ENCODE measurements around the gene NNMT. TPM values are rescaled to one million over a fixed set of nuclear protein-coding genes. Genes with fewer than 3 reads are reported as not detected.

Gene NNMT
- polyA plus RNA-seq, 1 of the 3 experiments (the other 2 are of a cell fraction), result 84.6 TPM

GRCh38 chr11:114265122-114265878 lies 30.9 kb upstream of the NNMT start:
- H2AFZ ChIP-seq (ENCODE audit: low read depth), result no peak overlapping the region
- no peak overlapping the region for H3K9ac ChIP-seq
- CTCF ChIA-PET, result interaction anchor here (0.7 to 11.8 kb wide), 11 partner anchors 16 to 459 kb away, joined by 3 to 445 read pairs (median 7); no protein-coding TSS in a partner anchor
- TF ChIP-seq EP300 (IDR thresholded peaks at IDR 0.05; ENCODE audit: borderline replicate concordance in 1 of 2, low read depth in 1 of 2, low read length in 1 of 2) (no peak), SIN3A (IDR thresholded peaks at IDR 0.05; ENCODE audit: borderline replicate concordance, low read depth, low read length) (no peak), RFX5 (IDR thresholded peaks at IDR 0.05; ENCODE audit: low read length) (no peak), NFIC (IDR thresholded peaks at IDR 0.05; ENCODE audit: borderline replicate concordance) (no peak), ZBTB33 (IDR thresholded peaks at IDR 0.05; ENCODE audit: borderline replicate concordance, low read depth) (no peak), TCF12 (IDR thresholded peaks at IDR 0.05) (no peak)
- no peak overlapping the region for H3K27ac ChIP-seq (ENCODE audit: low read depth in 2 of 2, low read length in 1 of 2)
- no peaks in the 10 kb centered on the region for H3K79me2 ChIP-seq (ENCODE audit: insufficient read depth)
- no peak overlapping the region for H3K4me2 ChIP-seq
- POLR2A ChIA-PET, result no interaction called here
- peaks cover 16% of the 10 kb centered on the region for H3K27me3 ChIP-seq (ENCODE audit: insufficient read depth)
- no peaks in the 10 kb centered on the region for H3K36me3 ChIP-seq (replicated peaks in 1 of 2; ENCODE audit: control insufficient read depth in 1 of 2, insufficient read depth in 2 of 2, low read length in 1 of 2)
- no peak overlapping the region for H3K4me3 ChIP-seq (ENCODE audit: low read depth in 2 of 2, low read length in 1 of 2)
- H3F3A ChIP-seq (replicated peaks; ENCODE audit: insufficient read depth), result no peaks in the 10 kb centered on the region
- WGBS (ENCODE audit: low lambda C conversion rate), result 59% methylated on average over 8 of the region's 8 CpGs
- H3K4me1 ChIP-seq (ENCODE audit: control insufficient read depth in 1 of 2, insufficient read depth in 2 of 2, low read depth in 1 of 2, low read length in 1 of 2), result no peaks in the 10 kb centered on the region; a peak in 1 of 4 replicates
- no peaks in the 10 kb centered on the region for H4K20me1 ChIP-seq (ENCODE audit: insufficient read depth)
- H3K9me2 ChIP-seq, result no peaks in the 10 kb centered on the region
- H3K9me3 ChIP-seq, result no peaks in the 10 kb centered on the region
- no peak for DNase-seq

- no peak overlapping the region for H3K9ac ChIP-seq
- ChIA-PET CTCF (interaction anchor here (0.6 to 2.3 kb wide), 5 partner anchors 9 to 373 kb away, joined by 3 to 14 read pairs (median 8); no protein-coding TSS in a partner anchor), POLR2A (no interaction called here)
- H3K36me3 ChIP-seq (replicated peaks in 1 of 2; ENCODE audit: control insufficient read depth in 1 of 2, insufficient read depth in 2 of 2, low read length in 1 of 2), result no peaks in the 10 kb centered on the region
- no peak overlapping the region for H3K27ac ChIP-seq (ENCODE audit: low read depth in 2 of 2, low read length in 1 of 2)
- H3F3A ChIP-seq (replicated peaks; ENCODE audit: insufficient read depth), result no peaks in the 10 kb centered on the region
- H3K79me2 ChIP-seq (ENCODE audit: insufficient read depth), result no peaks in the 10 kb centered on the region
- no peaks in the 10 kb centered on the region for H4K20me1 ChIP-seq (ENCODE audit: insufficient read depth)
- no peak for DNase-seq
- no peak overlapping the region for H2AFZ ChIP-seq (ENCODE audit: low read depth)
- H3K9me2 ChIP-seq, result no peaks in the 10 kb centered on the region
- 20% methylated on average over 2 of the region's 2 CpGs for WGBS (ENCODE audit: low lambda C conversion rate)
- H3K4me1 ChIP-seq (ENCODE audit: control insufficient read depth in 1 of 2, insufficient read depth in 2 of 2, low read depth in 1 of 2, low read length in 1 of 2), result no peaks in the 10 kb centered on the region
- H3K4me3 ChIP-seq (ENCODE audit: low read depth in 2 of 2, low read length in 1 of 2), result no peak overlapping the region
- peaks cover 50% of the 10 kb centered on the region for H3K27me3 ChIP-seq (ENCODE audit: insufficient read depth)
- H3K4me2 ChIP-seq, result no peak overlapping the region
- TF ChIP-seq RFX5 (IDR thresholded peaks at IDR 0.05; ENCODE audit: low read length) (no peak), NRF1 (IDR thresholded peaks at IDR 0.05; ENCODE audit: low read depth, low read length) (no peak), CTCF (IDR thresholded peaks at IDR 0.05) (no peak), RAD21 (IDR thresholded peaks at IDR 0.05; ENCODE audit: low read length) (no peak), SIN3A (IDR thresholded peaks at IDR 0.05; ENCODE audit: borderline replicate concordance, low read depth, low read length) (no peak), ELF1 (IDR thresholded peaks at IDR 0.05) (no peak), TAF1 (IDR thresholded peaks at IDR 0.05; ENCODE audit: borderline replicate concordance, low read depth, low read length) (no peak), CHD2 (IDR thresholded peaks at IDR 0.05; ENCODE audit: low read length, partially characterized antibody) (no peak), REST (IDR thresholded peaks at IDR 0.05; ENCODE audit: low read depth, low read length) (no peak)
- no peaks in the 10 kb centered on the region for H3K9me3 ChIP-seq
Measured at GRCh38 chr11:114269498-114269897, 26.7 kb upstream of the NNMT start.
